Lower leg skin (tissue), 4 donors: ENCODE results near the gene ZFYVE21. TPM values are rescaled to one million over a fixed set of nuclear protein-coding genes. Genes with fewer than 3 reads are reported as not detected.

Source experiments
- DNase-seq, 2 donors: peaks; one replicate each; pipeline ENCODE4 v3.0.0-alpha.2; 2019; ENCODE audit warnings: low spot score in 2 of 2
- H3K4me3 ChIP-seq: fragments of 200-600 bp; sonication (generic); 2 replicates; pipeline ENCODE4 v1.5.1; 2017; ENCODE audit warnings: mild to moderate bottlenecking, low read depth; ENCODE audit not compliant: poor library complexity, severe bottlenecking
- POLR2A ChIP-seq, 2 donors: fragments of 450-650 bp; IDR thresholded peaks; one replicate each; pipeline ENCODE4 v1.6.1; 2016 to 2017; ENCODE audit warnings: antibody characterized with exemption in 2 of 2, mild to moderate bottlenecking in 1 of 2, moderate library complexity in 1 of 2
- WGBS, 2 donors: methylation state at CpG; one replicate each; pipeline ENCODE4 v1.1.5; 2018; 5-methylcytosine and 5-hydroxymethylcytosine counted together
- intact Hi-C: fragments of 100-400 bp; cut with DNase I; formaldehyde crosslinking; loops from one replicate; pipeline ENCODE4 v1.15.0; 2023; ENCODE audit warnings: low total_unique reads
- total RNA-seq, 4 donors: library from RNA; depleted of rRNA; stranded (reverse); fragments of >200 nt; gene quantifications; one replicate each; pipeline ENCODE4 v1.1.0, GENCODE V29; 2016
- TF ChIP-seq, protein P1 (sequence below), 3 donors: fragments of 450-650 bp; IDR thresholded peaks; one replicate each; pipeline ENCODE4 v1.5.1; 2016; ENCODE audit warnings: antibody characterized with exemption in 3 of 3, mild to moderate bottlenecking in 3 of 3, moderate library complexity in 2 of 3

The ZFYVE21 gene
- total RNA-seq, 4 donors from 2014 or later, result 133 to 269 (median 154) TPM

DNA sequence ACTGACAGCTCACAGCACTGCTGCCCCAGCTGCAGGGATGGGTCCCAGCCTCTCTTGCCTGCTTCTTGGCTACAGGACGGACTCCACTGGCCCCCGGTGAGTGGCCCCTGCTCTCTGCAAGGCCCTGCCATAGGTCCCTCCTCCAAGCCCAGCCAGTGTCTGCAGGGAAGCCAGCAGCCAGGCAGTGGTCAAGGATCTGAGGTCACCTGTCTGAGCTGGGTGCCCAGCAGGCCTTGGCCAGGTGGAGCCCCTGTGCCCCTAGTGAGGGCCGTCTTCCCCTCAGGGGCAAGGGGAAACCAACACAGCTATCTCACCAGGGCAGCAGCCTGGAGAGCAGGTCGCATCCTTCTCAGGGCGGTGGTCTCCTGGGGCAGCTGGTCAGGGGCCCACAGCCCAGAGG, 13.5 kb upstream of the ZFYVE21 start:
- WGBS, 2 donors, result 80 to 90% methylated on average over 1 to 5 of the region's 5 CpGs
- DNase-seq, result no peak
- no peak for TF ChIP-seq POLR2A (IDR thresholded peaks at IDR 0.05)
- TF ChIP-seq, protein P1, sequence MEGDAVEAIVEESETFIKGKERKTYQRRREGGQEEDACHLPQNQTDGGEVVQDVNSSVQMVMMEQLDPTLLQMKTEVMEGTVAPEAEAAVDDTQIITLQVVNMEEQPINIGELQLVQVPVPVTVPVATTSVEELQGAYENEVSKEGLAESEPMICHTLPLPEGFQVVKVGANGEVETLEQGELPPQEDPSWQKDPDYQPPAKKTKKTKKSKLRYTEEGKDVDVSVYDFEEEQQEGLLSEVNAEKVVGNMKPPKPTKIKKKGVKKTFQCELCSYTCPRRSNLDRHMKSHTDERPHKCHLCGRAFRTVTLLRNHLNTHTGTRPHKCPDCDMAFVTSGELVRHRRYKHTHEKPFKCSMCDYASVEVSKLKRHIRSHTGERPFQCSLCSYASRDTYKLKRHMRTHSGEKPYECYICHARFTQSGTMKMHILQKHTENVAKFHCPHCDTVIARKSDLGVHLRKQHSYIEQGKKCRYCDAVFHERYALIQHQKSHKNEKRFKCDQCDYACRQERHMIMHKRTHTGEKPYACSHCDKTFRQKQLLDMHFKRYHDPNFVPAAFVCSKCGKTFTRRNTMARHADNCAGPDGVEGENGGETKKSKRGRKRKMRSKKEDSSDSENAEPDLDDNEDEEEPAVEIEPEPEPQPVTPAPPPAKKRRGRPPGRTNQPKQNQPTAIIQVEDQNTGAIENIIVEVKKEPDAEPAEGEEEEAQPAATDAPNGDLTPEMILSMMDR (IDR thresholded peaks at IDR 0.05), result no peak
- intact Hi-C loops, result loop anchor here (10.0 kb wide), 1 partner anchor 127 kb away; no protein-coding TSS in a partner anchor
- H3K4me3 ChIP-seq, result no peak overlapping the region

DNA sequence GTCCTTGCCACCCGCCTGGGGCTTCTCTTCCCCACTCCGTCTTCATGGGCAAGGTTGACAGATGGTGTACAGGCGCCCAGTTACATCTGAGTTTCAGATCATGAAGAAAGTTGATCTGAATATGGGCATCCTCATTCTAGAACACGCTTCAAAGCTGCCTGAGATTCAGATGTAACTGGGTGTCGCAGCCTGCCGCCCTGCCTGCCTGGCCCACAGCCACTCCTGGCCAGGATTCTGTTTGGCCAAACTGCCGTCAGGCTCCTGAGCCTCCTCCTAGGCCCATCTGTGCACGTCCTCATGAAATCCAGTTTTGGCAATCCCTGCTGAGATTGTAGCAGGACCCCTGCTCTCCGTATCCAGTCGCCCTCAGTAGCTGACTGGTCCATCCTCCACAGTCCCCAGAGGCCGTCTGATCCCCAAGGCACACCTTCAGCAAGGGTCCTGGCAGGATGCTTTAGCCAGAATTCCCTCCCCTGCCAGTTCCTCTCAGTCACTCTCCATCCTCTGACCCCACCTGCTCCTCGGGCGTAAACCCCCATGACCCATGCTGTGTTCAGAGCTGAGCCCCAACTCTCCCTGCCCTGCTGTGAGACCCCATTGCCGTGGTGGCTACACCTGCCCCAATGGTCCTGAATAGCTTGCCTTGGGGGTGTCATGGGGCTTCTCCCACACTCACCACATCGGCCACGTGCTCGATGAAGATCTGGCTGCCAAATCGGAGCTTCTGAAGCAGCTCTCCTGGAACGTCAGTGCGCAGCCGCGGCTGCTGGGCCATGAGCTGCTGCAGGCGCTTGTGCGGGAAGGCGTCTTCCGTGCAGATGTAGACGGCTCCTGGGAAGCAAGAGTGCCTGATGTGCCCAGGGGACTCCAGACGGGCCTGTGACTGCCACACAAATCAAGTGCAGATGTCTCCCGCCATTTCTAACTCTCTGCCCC, 12.8 kb upstream of the ZFYVE21 start:
- 74 to 83% methylated on average over 25 to 29 of the region's 29 CpGs for WGBS, 2 donors
- intact Hi-C loops, result loop anchor here (10.0 kb wide), 1 partner anchor 128 kb away; no protein-coding TSS in a partner anchor
- DNase-seq, result no peak
- no peak overlapping the region for H3K4me3 ChIP-seq
- TF ChIP-seq POLR2A (IDR thresholded peaks at IDR 0.05), result no peak
- TF ChIP-seq, protein P1 (IDR thresholded peaks at IDR 0.05), result no peak

- intact Hi-C loops, result loop anchor here (10.0 kb wide), 1 partner anchor 129 kb away; no protein-coding TSS in a partner anchor
- TF ChIP-seq, protein P1 (IDR thresholded peaks at IDR 0.05), result no peak
- TF ChIP-seq POLR2A (IDR thresholded peaks at IDR 0.05), result no peak
- no peak for DNase-seq
- 77 to 79% methylated on average over 24 of the region's 24 CpGs for WGBS, 2 donors
- H3K4me3 ChIP-seq, result no peak overlapping the region
Measured at GRCh38 chr14:103703433-103704385, 11.9 kb upstream of the ZFYVE21 start.

- intact Hi-C loops, result loop anchor here (10.0 kb wide), 1 partner anchor 130 kb away; no protein-coding TSS in a partner anchor
- TF ChIP-seq POLR2A (IDR thresholded peaks at IDR 0.05), result no peak
- TF ChIP-seq, protein P1 (IDR thresholded peaks at IDR 0.05), result no peak
- 79 to 83% methylated on average over 13 of the region's 13 CpGs for WGBS, 2 donors
- peak in 1 of 2 donors; percentile 88 for DNase-seq
- no peak overlapping the region for H3K4me3 ChIP-seq
Measured at GRCh38 chr14:103704708-103705107, 10.9 kb upstream of the ZFYVE21 start.

DNA sequence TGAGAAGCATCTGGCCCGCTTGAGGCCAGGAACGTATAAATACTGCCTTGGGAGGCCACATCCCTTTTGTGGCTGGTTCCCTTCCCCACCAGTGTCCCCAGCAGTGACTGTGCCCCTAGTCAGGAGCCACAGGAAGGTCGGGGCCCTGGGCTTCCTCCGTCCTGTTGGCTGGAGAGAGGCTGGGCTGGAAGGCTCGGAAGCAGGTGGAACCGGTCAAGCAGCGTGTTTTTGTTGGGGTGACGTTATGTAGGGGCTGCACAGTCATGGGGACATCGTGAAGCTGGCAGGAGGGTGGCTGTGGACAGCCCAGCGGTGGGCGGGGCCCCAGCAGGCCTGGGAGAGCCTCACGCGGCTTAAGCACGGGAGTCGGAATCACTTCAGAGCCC, 10.5 kb upstream of the ZFYVE21 start:
- no peak for DNase-seq
- intact Hi-C loops, result loop anchor here (10.0 kb wide), 1 partner anchor 130 kb away; no protein-coding TSS in a partner anchor
- WGBS, 2 donors, result 72 to 82% methylated on average over 12 to 15 of the region's 15 CpGs
- TF ChIP-seq POLR2A (IDR thresholded peaks at IDR 0.05), result no peak
- TF ChIP-seq, protein P1 (IDR thresholded peaks at IDR 0.05), result no peak
- H3K4me3 ChIP-seq, result no peak overlapping the region
